ENCODE data around the gene ATP2A3. TPM values are rescaled to one million over a fixed set of nuclear protein-coding genes. Genes with fewer than 3 reads are reported as not detected.

The ATP2A3 gene
- total RNA-seq, 1 donor = 2.3 TPM

- H3K4me3 ChIP-seq (ENCODE audit: low read depth, low read length) = no peak overlapping the region
- no peak for TF ChIP-seq CTCF (IDR thresholded peaks at IDR 0.05; ENCODE audit: insufficient read depth, low read length)
- no peak for DNase-seq (ENCODE audit: low read depth)
These were observed 40.6 kb downstream of the ATP2A3 start for GRCh38 chr17:3923466-3924190.

- TF ChIP-seq CTCF (IDR thresholded peaks at IDR 0.05; ENCODE audit: insufficient read depth, low read length) = no peak
- DNase-seq (ENCODE audit: low read depth) = no peak
These were observed 41.5 kb downstream of the ATP2A3 start for GRCh38 chr17:3922765-3923164.

GRCh38 chr17:3921502-3922319, 42.5 kb downstream of the ATP2A3 start:
- peak; percentile 80 for DNase-seq (ENCODE audit: low read depth)
- H3K4me3 ChIP-seq (ENCODE audit: low read depth, low read length) = no peak overlapping the region
- TF ChIP-seq CTCF (IDR thresholded peaks at IDR 0.05; ENCODE audit: insufficient read depth, low read length) = no peak

More at GRCh38 chr17:3922765-3923164, 41.5 kb downstream of the ATP2A3 start:
- no peak overlapping the region for H3K4me3 ChIP-seq (ENCODE audit: low read depth, low read length)

GRCh38 chr17:3921006-3921405, 43.2 kb downstream of the ATP2A3 start:
- DNase-seq (ENCODE audit: low read depth) = peak; percentile 25
- no peak for TF ChIP-seq CTCF (IDR thresholded peaks at IDR 0.05; ENCODE audit: insufficient read depth, low read length)
- H3K4me3 ChIP-seq (ENCODE audit: low read depth, low read length) = no peak overlapping the region

GRCh38 chr17:3919123-3919624, 45.1 kb downstream of the ATP2A3 start:
- no peak overlapping the region for H3K4me3 ChIP-seq (ENCODE audit: low read depth, low read length)
- DNase-seq (ENCODE audit: low read depth) = no peak
- TF ChIP-seq CTCF (IDR thresholded peaks at IDR 0.05; ENCODE audit: insufficient read depth, low read length) = no peak

- H3K4me3 ChIP-seq (ENCODE audit: low read depth, low read length) = no peak overlapping the region
- TF ChIP-seq CTCF (IDR thresholded peaks at IDR 0.05; ENCODE audit: insufficient read depth, low read length) = no peak
- DNase-seq (ENCODE audit: low read depth) = no peak
These were observed 45.7 kb downstream of the ATP2A3 start for GRCh38 chr17:3918372-3919122.

Measured in fibroblast of the aortic adventitia (primary cell).